Esophagus squamous epithelium (tissue), 4 donors: Measurements from ENCODE around the gene FAM53B.

Experiments
- POLR2A ChIP-seq, 4 donors: fragments of 450-650 bp; IDR thresholded peaks; one replicate each; pipeline ENCODE4 v1.6.1; 2017; ENCODE audit warnings: antibody characterized with exemption in 4 of 4, mild to moderate bottlenecking in 4 of 4, moderate library complexity in 3 of 4
- TF ChIP-seq, protein P1 (sequence below), 6 experiments: fragments of 450-650 bp in 4 of 6; fragments of 200-600 bp in 2 of 6; sonication (generic) in 2 of 6; IDR thresholded peaks; one replicate each; pipeline ENCODE4 v1.5.1; 2016 to 2019; ENCODE audit warnings: antibody characterized with exemption in 6 of 6, mild to moderate bottlenecking in 4 of 6, moderate library complexity in 4 of 6

DNA sequence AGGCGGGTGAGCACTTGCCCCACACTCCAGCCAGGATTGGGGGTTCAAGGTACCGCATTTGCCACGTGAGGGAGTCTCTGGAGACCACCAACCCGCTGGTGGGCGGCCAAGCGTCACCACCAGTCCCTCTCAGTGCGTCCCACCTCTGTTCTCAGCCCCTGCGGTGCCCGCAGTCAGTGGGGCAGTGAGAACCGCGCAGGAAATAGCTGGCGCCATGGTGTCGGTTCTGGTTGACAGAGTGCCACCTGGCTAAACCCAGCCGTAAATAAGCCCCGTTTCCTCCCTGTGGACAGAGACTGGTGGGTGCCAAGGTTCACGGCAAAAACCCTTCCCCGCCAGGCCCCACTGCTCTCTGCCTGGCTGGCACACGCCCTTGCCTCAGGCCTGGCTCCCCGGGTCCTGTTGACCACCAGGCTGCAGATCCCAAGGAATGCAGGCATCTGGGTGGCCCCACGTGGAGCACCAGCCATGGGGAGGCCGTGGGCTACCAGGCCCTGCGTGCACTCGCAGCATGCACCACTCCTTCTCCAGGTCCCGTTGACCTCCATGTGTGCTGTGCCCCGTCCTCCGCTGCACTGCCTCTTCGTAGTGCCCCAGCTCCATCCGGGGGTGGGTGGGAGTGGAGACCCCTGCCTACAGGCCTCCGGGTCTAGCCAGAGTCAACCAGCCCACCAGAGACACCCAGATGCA lies 142.6 kb downstream of the FAM53B start:
- TF ChIP-seq, protein P1, sequence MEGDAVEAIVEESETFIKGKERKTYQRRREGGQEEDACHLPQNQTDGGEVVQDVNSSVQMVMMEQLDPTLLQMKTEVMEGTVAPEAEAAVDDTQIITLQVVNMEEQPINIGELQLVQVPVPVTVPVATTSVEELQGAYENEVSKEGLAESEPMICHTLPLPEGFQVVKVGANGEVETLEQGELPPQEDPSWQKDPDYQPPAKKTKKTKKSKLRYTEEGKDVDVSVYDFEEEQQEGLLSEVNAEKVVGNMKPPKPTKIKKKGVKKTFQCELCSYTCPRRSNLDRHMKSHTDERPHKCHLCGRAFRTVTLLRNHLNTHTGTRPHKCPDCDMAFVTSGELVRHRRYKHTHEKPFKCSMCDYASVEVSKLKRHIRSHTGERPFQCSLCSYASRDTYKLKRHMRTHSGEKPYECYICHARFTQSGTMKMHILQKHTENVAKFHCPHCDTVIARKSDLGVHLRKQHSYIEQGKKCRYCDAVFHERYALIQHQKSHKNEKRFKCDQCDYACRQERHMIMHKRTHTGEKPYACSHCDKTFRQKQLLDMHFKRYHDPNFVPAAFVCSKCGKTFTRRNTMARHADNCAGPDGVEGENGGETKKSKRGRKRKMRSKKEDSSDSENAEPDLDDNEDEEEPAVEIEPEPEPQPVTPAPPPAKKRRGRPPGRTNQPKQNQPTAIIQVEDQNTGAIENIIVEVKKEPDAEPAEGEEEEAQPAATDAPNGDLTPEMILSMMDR (IDR thresholded peaks at IDR 0.05), result no peak
- no peak for TF ChIP-seq POLR2A (IDR thresholded peaks at IDR 0.05)
